ENCODE measurements around the gene DNAJC4. TPM values are rescaled to one million over a fixed set of nuclear protein-coding genes. Genes with fewer than 3 reads are reported as not detected.

Gene DNAJC4
- total and polyA plus RNA-seq, 2 experiments from 2014 or later: 79.9 to 132 TPM

- no peak for TF ChIP-seq CTCF (IDR thresholded peaks at IDR 0.05; ENCODE audit: low read depth, low read length)
- no peak for DNase-seq (ENCODE audit: low read depth in 1 of 2, low spot score in 1 of 2)
- Histone ChIP-seq H3K4me1 (ENCODE audit: low read depth) (peaks cover under 1% of the 10 kb centered on the region), H3K27ac (no peak overlapping the region), H3K27me3 (no peaks in the 10 kb centered on the region), H3K36me3 (peaks cover 4% of the 10 kb centered on the region), H3K4me3 (no peak overlapping the region), H3K9me3 (ENCODE audit: low read depth) (no peaks in the 10 kb centered on the region)
These were observed 10.6 kb upstream of the DNAJC4 start for GRCh38 chr11:64219755-64220154.

GRCh38 chr11:64220271-64220670, 10.1 kb upstream of the DNAJC4 start:
- no peak for TF ChIP-seq CTCF (IDR thresholded peaks at IDR 0.05; ENCODE audit: low read depth, low read length)
- no peak for DNase-seq (ENCODE audit: low read depth in 1 of 2, low spot score in 1 of 2)
- H3K9me3 ChIP-seq (ENCODE audit: low read depth): no peaks in the 10 kb centered on the region

DNA sequence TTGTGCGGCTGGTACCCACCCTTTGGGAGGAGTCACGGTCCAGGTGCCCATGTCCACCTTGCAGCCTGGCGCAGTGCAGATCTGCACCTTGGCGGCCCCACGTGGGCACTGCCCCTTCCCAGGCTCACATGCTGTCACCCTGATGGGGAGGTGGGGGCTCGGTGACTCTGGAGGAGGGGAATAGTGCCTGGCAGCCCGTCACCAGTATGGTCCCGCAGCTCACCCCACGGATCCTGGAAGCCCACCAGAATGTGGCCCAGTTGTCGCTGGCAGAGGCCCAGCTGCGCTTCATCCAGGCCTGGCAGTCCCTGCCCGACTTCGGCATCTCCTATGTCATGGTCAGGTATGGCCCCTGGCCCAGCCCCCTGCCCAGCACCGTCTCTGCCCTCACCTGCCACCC, 9.6 kb upstream of the DNAJC4 start:
- Histone ChIP-seq H3K9me3 (ENCODE audit: low read depth) (no peaks in the 10 kb centered on the region), H3K27me3 (no peaks in the 10 kb centered on the region), H3K36me3 (peaks cover 4% of the 10 kb centered on the region), H3K4me3 (no peak overlapping the region), H3K27ac (no peak overlapping the region), H3K4me1 (ENCODE audit: low read depth) (peaks cover 9% of the 10 kb centered on the region)
- no peak for TF ChIP-seq CTCF (IDR thresholded peaks at IDR 0.05; ENCODE audit: low read depth, low read length)
- no peak for DNase-seq (ENCODE audit: low read depth in 1 of 2, low spot score in 1 of 2)

More at GRCh38 chr11:64220271-64220670, 10.1 kb upstream of the DNAJC4 start:
- Histone ChIP-seq H3K4me1 (ENCODE audit: low read depth) (peaks cover 6% of the 10 kb centered on the region), H3K27me3 (no peaks in the 10 kb centered on the region), H3K27ac (no peak overlapping the region), H3K4me3 (no peak overlapping the region), H3K36me3 (peaks cover 4% of the 10 kb centered on the region)

DNA sequence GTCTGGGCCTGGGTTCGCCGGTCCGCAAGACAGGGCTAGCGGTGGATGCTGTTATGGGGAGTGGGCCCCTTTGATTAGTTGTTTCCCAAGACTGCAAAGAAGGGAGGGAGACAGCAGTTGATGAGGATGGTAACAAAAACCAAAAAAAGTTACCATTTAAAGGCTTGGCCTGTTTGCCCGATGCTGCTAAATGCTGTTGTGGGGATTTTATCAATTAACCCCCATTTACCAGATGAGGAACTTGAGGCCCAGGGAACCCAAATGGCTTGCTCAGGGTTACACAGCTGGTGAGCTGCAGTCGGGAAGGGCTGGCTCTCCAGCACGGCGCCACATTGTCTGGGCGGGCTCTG, 7.7 kb upstream of the DNAJC4 start:
- Histone ChIP-seq H3K36me3 (peaks cover 4% of the 10 kb centered on the region), H3K27me3 (no peaks in the 10 kb centered on the region), H3K27ac (peak overlapping the region; percentile 14), H3K4me3 (no peak overlapping the region), H3K4me1 (ENCODE audit: low read depth) (peaks cover 14% of the 10 kb centered on the region), H3K9me3 (ENCODE audit: low read depth) (no peaks in the 10 kb centered on the region)
- no peak for TF ChIP-seq CTCF (IDR thresholded peaks at IDR 0.05; ENCODE audit: low read depth, low read length)
- no peak for DNase-seq (ENCODE audit: low read depth in 1 of 2, low spot score in 1 of 2)

- no peak for TF ChIP-seq CTCF (IDR thresholded peaks at IDR 0.05; ENCODE audit: low read depth, low read length)
- Histone ChIP-seq H3K4me1 (ENCODE audit: low read depth) (peaks cover 14% of the 10 kb centered on the region), H3K27me3 (no peaks in the 10 kb centered on the region), H3K9me3 (ENCODE audit: low read depth) (no peaks in the 10 kb centered on the region), H3K27ac (peak overlapping the region; percentile 23), H3K36me3 (peaks cover 4% of the 10 kb centered on the region), H3K4me3 (no peak overlapping the region)
- no peak for DNase-seq (ENCODE audit: low read depth in 1 of 2, low spot score in 1 of 2)
These were observed 7.2 kb upstream of the DNAJC4 start for GRCh38 chr11:64223001-64223651.
